GM12878 (cell line): ENCODE measurements around the gene EYA2. TPM values are rescaled to one million over a fixed set of nuclear protein-coding genes. Genes with fewer than 3 reads are reported as not detected.

Experiments used
- ATAC-seq: fragments of 200-7000 bp; cut with Tn5 transposase; 3 replicates; pipeline ENCODE4 v1.9.1; 2020; ENCODE audit warnings: mild to moderate bottlenecking, moderate library complexity
- BruUV-seq: library from RNA; stranded (reverse); fragments of 400-500 nt; replicated peaks from 2 replicates; lab custom pipeline; 2021; lab: Mats Ljungman, UMichigan
- CTCF ChIA-PET: fragments of 300-600 bp; sonication (Branson Sonifier 250); formaldehyde crosslinking; extraction: SDS; loops from one replicate; lab custom pipeline; 2021; ENCODE audit warnings: inconsistent platforms; lab: Yijun Ruan, JAX
- POLR2A ChIA-PET: fragments of 350-600 bp; formaldehyde crosslinking; extraction: SDS; loops from one replicate; lab custom pipeline; 2021; ENCODE audit warnings: inconsistent platforms; lab: Charles Lee
- RAD21 ChIA-PET: fragments of 300-600 bp; sonication (Branson Sonifier 250); formaldehyde crosslinking; loops from one replicate; lab custom pipeline; 2023; ENCODE audit warnings: antibody characterized with exemption; ENCODE audit not compliant: unreplicated experiment; lab: Charles Lee
- SMC1A ChIA-PET: fragments of 300-600 bp; sonication (Branson Sonifier 250); formaldehyde crosslinking; loops from one replicate; lab custom pipeline; 2023; ENCODE audit not compliant: unreplicated experiment, uncharacterized antibody; lab: Charles Lee
- DNase-seq: peaks from one replicate; pipeline ENCODE4 v3.0.0-alpha.2; 2011; ENCODE audit warnings: low read depth, low spot score
- FAIRE-seq: peaks from 3 replicates; lab custom pipeline; 2011; peaks lifted over from hg19 to GRCh38; lab: Jason Lieb, UNC
- H2AFZ ChIP-seq: 2 replicates; pipeline ENCODE4 v1.6.0; 2011; ENCODE audit warnings: low read depth, low read length, control low read depth; ENCODE audit not compliant: control insufficient read depth
- H3K27ac ChIP-seq: 2 replicates; pipeline ENCODE4 v1.5.1; 2011; ENCODE audit warnings: control low read depth; ENCODE audit not compliant: control insufficient read depth, insufficient read depth
- H3K27me3 ChIP-seq, 2 experiments: replicated peaks in 1 of 2; 2 replicates each; pipeline versions ENCODE4 v1.6.0 to v1.6.1; 2011; ENCODE audit warnings: low read length in 1 of 2; ENCODE audit not compliant: control insufficient read depth in 2 of 2, insufficient read depth in 2 of 2
- H3K36me3 ChIP-seq, 2 experiments: 2 replicates each; pipeline ENCODE4 v1.5.1; 2011; ENCODE audit warnings: low read length in 1 of 2; ENCODE audit not compliant: control insufficient read depth in 2 of 2, insufficient read depth in 2 of 2
- H3K4me1 ChIP-seq: 2 replicates; pipeline ENCODE4 v1.6.1; 2011; ENCODE audit warnings: mild to moderate bottlenecking, low read length, moderate library complexity, mixed read lengths; ENCODE audit not compliant: control insufficient read depth, insufficient read depth
- H3K4me2 ChIP-seq: 2 replicates; pipeline ENCODE4 v1.6.0; 2011; ENCODE audit warnings: control low read depth; ENCODE audit not compliant: control insufficient read depth, insufficient read depth
- H3K4me3 ChIP-seq: fragments of 200-600 bp; sonication (generic); 2 replicates; pipeline ENCODE4 v1.5.1; 2016
- H3K79me2 ChIP-seq: 2 replicates; pipeline ENCODE4 v1.6.0; 2011; ENCODE audit warnings: low read length; ENCODE audit not compliant: control insufficient read depth, insufficient read depth
- H3K9ac ChIP-seq: 2 replicates; pipeline ENCODE4 v1.8.0; 2011; ENCODE audit warnings: low read length, control low read depth, mixed read lengths; ENCODE audit not compliant: control insufficient read depth, insufficient read depth
- H3K9me3 ChIP-seq: replicated peaks from 3 replicates; pipeline ENCODE4 v1.5.1; 2011; ENCODE audit warnings: mild to moderate bottlenecking, low read length; ENCODE audit not compliant: control insufficient read depth, insufficient read depth
- H4K20me1 ChIP-seq: 2 replicates; pipeline ENCODE4 v1.6.0; 2011; ENCODE audit not compliant: control insufficient read depth, insufficient read depth
- EED ChIP-seq: sonication (generic); IDR thresholded peaks from 2 replicates; pipeline ENCODE4 v1.6.1; 2016; ENCODE audit warnings: antibody characterized with exemption, low read depth
- ETV6 ChIP-seq, 2 experiments: fragments of 450-650 bp in 1 of 2; IDR thresholded peaks in 1 of 2; conservative IDR thresholded peaks in 1 of 2; 2 replicates each; pipeline ENCODE4 v1.6.1; 2014; ENCODE audit warnings: antibody characterized with exemption in 1 of 2, borderline replicate concordance in 1 of 2, low read depth in 1 of 2, mild to moderate bottlenecking in 1 of 2, moderate library complexity in 1 of 2
- HDAC2 ChIP-seq: fragments of 200-600 bp; sonication (generic); IDR thresholded peaks from 2 replicates; pipeline ENCODE4 v1.6.1; 2017
- NFYA ChIP-seq: IDR thresholded peaks from 2 replicates; pipeline ENCODE4 v1.6.1; 2011; ENCODE audit warnings: low read depth, mild to moderate bottlenecking, low read length, improper control_type of control experiment, borderline replicate concordance
- NR2C2 ChIP-seq: IDR thresholded peaks from 2 replicates; pipeline ENCODE4 v1.6.1; 2011; ENCODE audit warnings: borderline replicate concordance, low read depth; ENCODE audit not compliant: control insufficient read depth, insufficient read length
- PML ChIP-seq: IDR thresholded peaks from 2 replicates; pipeline ENCODE4 v1.6.1; 2012; ENCODE audit warnings: low read length, inconsistent platforms
- SMAD1 ChIP-seq: fragments of 450-650 bp; IDR thresholded peaks from 2 replicates; pipeline ENCODE4 v1.6.1; 2018; ENCODE audit warnings: mild to moderate bottlenecking, low read depth; ENCODE audit not compliant: partially characterized antibody
- SMARCA5 ChIP-seq: fragments of 450-650 bp; IDR thresholded peaks from 2 replicates; pipeline ENCODE4 v1.6.1; 2017; ENCODE audit warnings: mild to moderate bottlenecking
- WGBS: methylation state at CpG from one replicate; pipeline ENCODE4 v1.1.6; 2016; ENCODE audit warnings: low lambda C conversion rate; ENCODE audit not compliant: insufficient replicate concordance, insufficient coverage; ENCODE audit errors: missing lambda C conversion rate; 5-methylcytosine and 5-hydroxymethylcytosine counted together
- in situ Hi-C: fragments of 300-500 bp; cut with MboI; formaldehyde crosslinking; loops from 9 replicates; pipeline ENCODE4 v1.14.3; 2018; ENCODE audit warnings: mixed read lengths
- intact Hi-C: fragments of 100-400 bp; cut with micrococcal nuclease; formaldehyde crosslinking; loops from one replicate; pipeline ENCODE4 v1.14.2; 2022; ENCODE audit not compliant: unreplicated experiment
- polyA plus RNA-seq, 11 experiments: library from polyadenylated mRNA; depleted of rRNA in 4 of 11; unstranded in 6 of 11; stranded (reverse) in 5 of 11; fragments of >200 nt; fragmentation: Nextera tagmentation in 4 of 11; fragmentation: Illumina TruSeq in 1 of 11; extraction: Ambion mirVana in 4 of 11; extraction: Trizol in 1 of 11; gene quantifications; 1 replicate in 1 of 11; 2 replicates in 10 of 11; pipeline versions ENCODE4 v1.2.1 to v1.2.3, GENCODE V29; 2011 to 2016; ENCODE audit warnings: inconsistent platforms in 2 of 11, missing spikeins in 2 of 11, low read depth in 1 of 11
- total RNA-seq, 4 experiments: library from RNA; depleted of rRNA in 3 of 4; stranded (reverse); fragments of >200 nt in 3 of 4; fragmentation: Illumina TruSeq in 1 of 4; extraction: Trizol in 1 of 4; gene quantifications; 2 replicates each; pipeline versions ENCODE4 v1.2.1 to v1.2.3, GENCODE V29; 2013 to 2021
- TF ChIP-seq, protein P1 (sequence below): IDR thresholded peaks from 2 replicates; pipeline ENCODE4 v1.6.1; 2012; ENCODE audit warnings: low read length, inconsistent platforms

The EYA2 gene
- total and polyA plus RNA-seq, 10 of the 15 experiments (the other 5 are each of a cell fraction or from before 2014, with no cell fraction given): 0.20 TPM; not detected in 9

DNA sequence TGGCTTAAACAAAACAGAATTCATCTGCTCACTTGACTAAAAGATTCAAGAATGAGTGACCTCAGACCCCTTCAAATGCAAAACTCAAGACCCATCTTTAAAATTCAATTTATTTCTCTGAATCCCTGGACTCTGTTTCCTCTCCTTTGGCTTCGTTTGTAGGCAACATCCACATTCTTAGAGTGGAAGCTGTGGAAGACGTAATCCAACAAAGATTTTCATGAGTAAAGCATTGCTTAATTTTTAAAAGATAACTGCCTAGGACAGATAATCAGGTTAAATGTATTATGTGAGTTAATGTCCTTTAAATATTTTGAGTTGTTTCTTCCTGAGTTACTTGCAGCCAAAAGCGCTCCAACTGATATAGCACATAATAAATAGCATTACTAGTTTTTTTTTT lies 297.3 kb downstream of the EYA2 start:
- Histone ChIP-seq H2AFZ (no peak overlapping the region), H3K79me2 (no peaks in the 10 kb centered on the region), H3K27ac (no peak overlapping the region), H3K4me2 (no peak overlapping the region), H3K4me1 (peaks cover 3% of the 10 kb centered on the region), H3K27me3 (peaks cover 0 to 1% of the 10 kb centered on the region in 2 experiments; a peak in 1 of 4 replicates), H3K36me3 (no peaks in the 10 kb centered on the region), H3K9ac (no peak overlapping the region), H3K9me3 (no peaks in the 10 kb centered on the region), H3K4me3 (no peak overlapping the region), H4K20me1 (no peaks in the 10 kb centered on the region)
- ChIA-PET CTCF (interaction anchor here (16.9 kb wide), 1 partner anchor 191 kb away, joined by 326 read pairs; no protein-coding TSS in a partner anchor), POLR2A (no interaction called here), SMC1A (interaction anchor here (1.0 kb wide), 1 partner anchor 192 kb away, joined by 3 read pairs; no protein-coding TSS in a partner anchor), RAD21 (no interaction called here)
- TF ChIP-seq ETV6 (conservative IDR thresholded peaks at IDR 0.05 in 1 of 2, IDR thresholded peaks at IDR 0.05 in 1 of 2; ENCODE audit: borderline replicate concordance in 1 of 2, low read depth in 1 of 2) (0 out of 4 replicates have a peak, but pooled peaks of 1 of the 2 experiments have one; percentile 38), SMARCA5 (no peak)
- intact Hi-C loops (loop anchor here (10.0 kb wide), 1 partner anchor 437 kb away; no protein-coding TSS in a partner anchor), in situ Hi-C loops (no loop called here)
- BruUV-seq: no TSS peak
- FAIRE-seq (no peak), DNase-seq (no peak), ATAC-seq (no peak)
- 72% methylated on average over 3 of the region's 3 CpGs for WGBS

DNA sequence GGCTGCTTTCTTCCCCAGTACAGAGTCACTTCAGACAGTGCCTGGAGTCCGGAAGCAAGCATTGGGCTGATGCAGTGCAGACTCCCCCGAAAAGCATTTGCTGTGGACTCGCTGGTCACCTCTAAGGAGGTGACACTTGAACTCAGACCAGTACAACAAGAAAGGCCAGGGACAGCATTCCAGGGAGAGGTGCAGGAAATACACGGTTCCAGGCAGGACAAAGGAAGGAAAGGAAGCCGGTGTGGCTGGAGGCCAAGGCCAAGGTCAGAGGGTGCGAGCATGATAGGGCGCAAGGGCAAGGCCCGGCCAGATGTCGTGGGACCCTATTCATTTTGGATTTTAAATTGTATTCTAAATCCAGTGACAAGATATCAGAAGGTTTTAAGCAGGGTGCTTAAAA lies 300.9 kb downstream of the EYA2 start:
- WGBS: 55% methylated on average over 9 of the region's 9 CpGs
- Histone ChIP-seq H3K27me3 (peaks cover 0 to 1% of the 10 kb centered on the region in 2 experiments; a peak in 1 of 4 replicates), H3K4me3 (no peak overlapping the region), H3K36me3 (no peaks in the 10 kb centered on the region), H3K4me2 (no peak overlapping the region), H3K4me1 (peaks cover 17% of the 10 kb centered on the region), H3K9ac (no peak overlapping the region), H3K79me2 (no peaks in the 10 kb centered on the region), H3K27ac (no peak overlapping the region), H2AFZ (no peak overlapping the region), H3K9me3 (no peaks in the 10 kb centered on the region), H4K20me1 (no peaks in the 10 kb centered on the region)
- no peak for FAIRE-seq
- TF ChIP-seq EED (no peak), PML (no peak), SMAD1 (no peak), NFYA (no peak), NR2C2 (no peak), HDAC2 (no peak)
- TF ChIP-seq, protein P1, sequence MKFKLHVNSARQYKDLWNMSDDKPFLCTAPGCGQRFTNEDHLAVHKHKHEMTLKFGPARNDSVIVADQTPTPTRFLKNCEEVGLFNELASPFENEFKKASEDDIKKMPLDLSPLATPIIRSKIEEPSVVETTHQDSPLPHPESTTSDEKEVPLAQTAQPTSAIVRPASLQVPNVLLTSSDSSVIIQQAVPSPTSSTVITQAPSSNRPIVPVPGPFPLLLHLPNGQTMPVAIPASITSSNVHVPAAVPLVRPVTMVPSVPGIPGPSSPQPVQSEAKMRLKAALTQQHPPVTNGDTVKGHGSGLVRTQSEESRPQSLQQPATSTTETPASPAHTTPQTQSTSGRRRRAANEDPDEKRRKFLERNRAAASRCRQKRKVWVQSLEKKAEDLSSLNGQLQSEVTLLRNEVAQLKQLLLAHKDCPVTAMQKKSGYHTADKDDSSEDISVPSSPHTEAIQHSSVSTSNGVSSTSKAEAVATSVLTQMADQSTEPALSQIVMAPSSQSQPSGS: no peak
- ChIA-PET RAD21 (interaction anchor here (1.2 to 3.0 kb wide), 2 partner anchors 161 to 188 kb away, joined by 7 to 19 read pairs; partner anchors contain the start of gene ZMYND8), POLR2A (interaction anchor here (0.6 kb wide), 1 partner anchor 75 kb away, joined by 3 read pairs; no protein-coding TSS in a partner anchor), SMC1A (interaction anchor here (1.0 to 3.2 kb wide), 3 partner anchors 188 to 217 kb away, joined by 3 to 29 read pairs (median 4); no protein-coding TSS in a partner anchor), CTCF (interaction anchor here (1.6 to 16.9 kb wide), 3 partner anchors 77 to 425 kb away, joined by 9 to 326 read pairs (median 72); no protein-coding TSS in a partner anchor)
- no TSS peak for BruUV-seq
- DNase-seq: no peak
- intact Hi-C loops: loop anchor here (5.0 to 10.0 kb wide), 2 partner anchors 77 to 441 kb away; no protein-coding TSS in a partner anchor
- no peak for ATAC-seq
- in situ Hi-C loops: loop anchor here (5.0 kb wide), 1 partner anchor 187 kb away; no protein-coding TSS in a partner anchor
